ENCODE data around the gene GHITM.

DNA sequence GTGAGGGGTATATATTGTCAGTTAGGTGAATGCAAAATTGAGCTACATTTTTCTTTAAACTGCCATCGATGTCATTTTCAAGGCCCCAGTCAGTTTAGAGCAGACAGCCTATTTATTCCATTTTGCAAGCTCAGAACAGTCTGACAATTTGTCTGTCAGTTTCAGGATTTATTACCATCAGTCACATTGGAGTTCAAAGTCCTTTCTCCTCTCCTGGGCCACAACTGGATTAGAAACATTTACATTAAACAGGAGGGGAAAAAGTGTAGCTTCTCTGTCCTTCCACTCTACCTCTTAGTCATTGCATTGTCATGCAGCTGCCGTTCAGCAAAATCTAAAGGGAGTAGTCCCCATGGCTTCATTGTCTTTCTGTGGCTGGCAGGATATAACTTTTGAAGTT, 3.5 kb upstream of the GHITM start:
- TF ChIP-seq, protein P1, sequence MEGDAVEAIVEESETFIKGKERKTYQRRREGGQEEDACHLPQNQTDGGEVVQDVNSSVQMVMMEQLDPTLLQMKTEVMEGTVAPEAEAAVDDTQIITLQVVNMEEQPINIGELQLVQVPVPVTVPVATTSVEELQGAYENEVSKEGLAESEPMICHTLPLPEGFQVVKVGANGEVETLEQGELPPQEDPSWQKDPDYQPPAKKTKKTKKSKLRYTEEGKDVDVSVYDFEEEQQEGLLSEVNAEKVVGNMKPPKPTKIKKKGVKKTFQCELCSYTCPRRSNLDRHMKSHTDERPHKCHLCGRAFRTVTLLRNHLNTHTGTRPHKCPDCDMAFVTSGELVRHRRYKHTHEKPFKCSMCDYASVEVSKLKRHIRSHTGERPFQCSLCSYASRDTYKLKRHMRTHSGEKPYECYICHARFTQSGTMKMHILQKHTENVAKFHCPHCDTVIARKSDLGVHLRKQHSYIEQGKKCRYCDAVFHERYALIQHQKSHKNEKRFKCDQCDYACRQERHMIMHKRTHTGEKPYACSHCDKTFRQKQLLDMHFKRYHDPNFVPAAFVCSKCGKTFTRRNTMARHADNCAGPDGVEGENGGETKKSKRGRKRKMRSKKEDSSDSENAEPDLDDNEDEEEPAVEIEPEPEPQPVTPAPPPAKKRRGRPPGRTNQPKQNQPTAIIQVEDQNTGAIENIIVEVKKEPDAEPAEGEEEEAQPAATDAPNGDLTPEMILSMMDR (conservative IDR thresholded peaks at IDR 0.05; ENCODE audit: low read depth in 2 of 2) = no peak
- TF ChIP-seq EZH2 (IDR thresholded peaks at IDR 0.05; ENCODE audit: low read depth, unreplicated experiment) (no peak), POLR2AphosphoS5 (IDR thresholded peaks at IDR 0.05; ENCODE audit: low read depth) (no peak), ZNF114 (CRISPR knock-in tag; IDR thresholded peaks at IDR 0.05) (no peak)
- TF ChIP-seq, protein P2, sequence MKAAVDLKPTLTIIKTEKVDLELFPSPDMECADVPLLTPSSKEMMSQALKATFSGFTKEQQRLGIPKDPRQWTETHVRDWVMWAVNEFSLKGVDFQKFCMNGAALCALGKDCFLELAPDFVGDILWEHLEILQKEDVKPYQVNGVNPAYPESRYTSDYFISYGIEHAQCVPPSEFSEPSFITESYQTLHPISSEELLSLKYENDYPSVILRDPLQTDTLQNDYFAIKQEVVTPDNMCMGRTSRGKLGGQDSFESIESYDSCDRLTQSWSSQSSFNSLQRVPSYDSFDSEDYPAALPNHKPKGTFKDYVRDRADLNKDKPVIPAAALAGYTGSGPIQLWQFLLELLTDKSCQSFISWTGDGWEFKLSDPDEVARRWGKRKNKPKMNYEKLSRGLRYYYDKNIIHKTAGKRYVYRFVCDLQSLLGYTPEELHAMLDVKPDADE (IDR thresholded peaks at IDR 0.05) = no peak
